Naive B cell (primary cell): ENCODE results near the gene MPC1. TPM values are rescaled to one million over a fixed set of nuclear protein-coding genes. Genes with fewer than 3 reads are reported as not detected.

Experiments used
- ATAC-seq, 2 donors: fragments of 150-1000 bp; cut with Tn5 transposase; 2 replicates each; pipeline ENCODE4 v1.10.0; 2021; ENCODE audit warnings: low read depth in 2 of 2, mild to moderate bottlenecking in 2 of 2, moderate library complexity in 2 of 2
- DNase-seq: peaks from one replicate; pipeline ENCODE4 v3.0.0; 2022
- H3K27ac Mint-ChIP-seq, 6 donors: one replicate each; pipeline ENCODE4 v1.8.0; 2020 to 2022; ENCODE audit warnings: mild to moderate bottlenecking in 6 of 6, mixed read lengths in 6 of 6, moderate library complexity in 5 of 6, inconsistent platforms in 2 of 6
- H3K27me3 Mint-ChIP-seq, 3 donors: one replicate each; pipeline ENCODE4 v1.8.0; 2021 to 2022; ENCODE audit warnings: mixed read lengths in 3 of 3, mild to moderate bottlenecking in 1 of 3
- H3K36me3 Mint-ChIP-seq, 2 donors: one replicate each; pipeline ENCODE4 v1.8.0; 2020 to 2022; ENCODE audit warnings: mixed read lengths in 2 of 2, inconsistent platforms in 1 of 2, mild to moderate bottlenecking in 1 of 2
- H3K4me1 Mint-ChIP-seq, 3 donors: one replicate each; pipeline ENCODE4 v1.8.0; 2020 to 2022; ENCODE audit warnings: mixed read lengths in 3 of 3, inconsistent platforms in 1 of 3, mild to moderate bottlenecking in 1 of 3, moderate library complexity in 1 of 3
- H3K4me3 Mint-ChIP-seq, 8 donors: one replicate each; pipeline ENCODE4 v1.8.0; 2020 to 2022; ENCODE audit warnings: mild to moderate bottlenecking in 8 of 8, mixed read lengths in 8 of 8, moderate library complexity in 8 of 8, inconsistent platforms in 2 of 8
- H3K9me3 Mint-ChIP-seq, 7 donors: one replicate each; pipeline ENCODE4 v1.8.0; 2020 to 2022; ENCODE audit warnings: mixed read lengths in 7 of 7, mild to moderate bottlenecking in 5 of 7, inconsistent platforms in 2 of 7, moderate library complexity in 1 of 7
- polyA plus RNA-seq, 6 donors: library from polyadenylated mRNA; unstranded; fragments of 300-500 nt; fragmentation: Illumina TruSeq; gene quantifications; one replicate each; pipeline ENCODE4 v1.2.3, GENCODE V29; 2021; ENCODE audit warnings: low read depth in 6 of 6

MPC1 gene
- polyA plus RNA-seq, 6 donors from 2014 or later: 30.2 to 61.0 (median 52.6) TPM

GRCh38 chr6:166331503-166332415 is 51.0 kb downstream of the MPC1 start:
- DNase-seq (no peak), ATAC-seq (no peak)
- Mint-ChIP-seq H3K27me3 (no peaks in the 10 kb centered on the region), H3K4me3 (no peak overlapping the region), H3K4me1 (peaks cover 5 to 44% (median 27%) of the 10 kb centered on the region in 3 donors), H3K36me3 (peaks cover 0 to 17% of the 10 kb centered on the region in 2 donors), H3K9me3 (no peaks in the 10 kb centered on the region), H3K27ac (peak overlapping the region in 2 of 6 donors; percentile 18 to 69)

GRCh38 chr6:166330612-166331011 is 52.1 kb downstream of the MPC1 start:
- no peak overlapping the region for H3K27ac Mint-ChIP-seq
- DNase-seq (no peak), ATAC-seq (no peak)
- no peaks in the 10 kb centered on the region for H3K27me3 Mint-ChIP-seq
- no peak overlapping the region for H3K4me3 Mint-ChIP-seq
- peaks cover 5 to 24% of the 10 kb centered on the region in 2 donors for H3K36me3 Mint-ChIP-seq
- H3K4me1 Mint-ChIP-seq: peaks cover 9 to 45% (median 27%) of the 10 kb centered on the region in 3 donors
- H3K9me3 Mint-ChIP-seq: no peaks in the 10 kb centered on the region

- H3K27me3 Mint-ChIP-seq: no peaks in the 10 kb centered on the region
- H3K9me3 Mint-ChIP-seq: no peaks in the 10 kb centered on the region
- peaks cover 4 to 19% (median 12%) of the 10 kb centered on the region in 3 donors for H3K4me1 Mint-ChIP-seq
- peak in 1 of 2 donors; percentile 30 for ATAC-seq
- no peak for DNase-seq
- H3K36me3 Mint-ChIP-seq: peaks cover 12 to 16% of the 10 kb centered on the region in 2 donors
- peak overlapping the region in 2 of 6 donors; percentile 45 to 59 for H3K27ac Mint-ChIP-seq
- H3K4me3 Mint-ChIP-seq: no peak overlapping the region
These were observed 57.2 kb downstream of the MPC1 start for GRCh38 chr6:166325383-166326042.

GRCh38 chr6:166323395-166323794 is 59.3 kb downstream of the MPC1 start:
- DNase-seq: no peak
- H3K36me3 Mint-ChIP-seq: peaks cover 12 to 29% of the 10 kb centered on the region in 2 donors
- no peak overlapping the region for H3K4me3 Mint-ChIP-seq
- H3K4me1 Mint-ChIP-seq: peaks cover 8 to 18% (median 14%) of the 10 kb centered on the region in 3 donors
- H3K9me3 Mint-ChIP-seq: no peaks in the 10 kb centered on the region
- no peak for ATAC-seq
- no peaks in the 10 kb centered on the region for H3K27me3 Mint-ChIP-seq
- H3K27ac Mint-ChIP-seq: peak overlapping the region in 2 of 6 donors; percentile 43 to 45

DNA sequence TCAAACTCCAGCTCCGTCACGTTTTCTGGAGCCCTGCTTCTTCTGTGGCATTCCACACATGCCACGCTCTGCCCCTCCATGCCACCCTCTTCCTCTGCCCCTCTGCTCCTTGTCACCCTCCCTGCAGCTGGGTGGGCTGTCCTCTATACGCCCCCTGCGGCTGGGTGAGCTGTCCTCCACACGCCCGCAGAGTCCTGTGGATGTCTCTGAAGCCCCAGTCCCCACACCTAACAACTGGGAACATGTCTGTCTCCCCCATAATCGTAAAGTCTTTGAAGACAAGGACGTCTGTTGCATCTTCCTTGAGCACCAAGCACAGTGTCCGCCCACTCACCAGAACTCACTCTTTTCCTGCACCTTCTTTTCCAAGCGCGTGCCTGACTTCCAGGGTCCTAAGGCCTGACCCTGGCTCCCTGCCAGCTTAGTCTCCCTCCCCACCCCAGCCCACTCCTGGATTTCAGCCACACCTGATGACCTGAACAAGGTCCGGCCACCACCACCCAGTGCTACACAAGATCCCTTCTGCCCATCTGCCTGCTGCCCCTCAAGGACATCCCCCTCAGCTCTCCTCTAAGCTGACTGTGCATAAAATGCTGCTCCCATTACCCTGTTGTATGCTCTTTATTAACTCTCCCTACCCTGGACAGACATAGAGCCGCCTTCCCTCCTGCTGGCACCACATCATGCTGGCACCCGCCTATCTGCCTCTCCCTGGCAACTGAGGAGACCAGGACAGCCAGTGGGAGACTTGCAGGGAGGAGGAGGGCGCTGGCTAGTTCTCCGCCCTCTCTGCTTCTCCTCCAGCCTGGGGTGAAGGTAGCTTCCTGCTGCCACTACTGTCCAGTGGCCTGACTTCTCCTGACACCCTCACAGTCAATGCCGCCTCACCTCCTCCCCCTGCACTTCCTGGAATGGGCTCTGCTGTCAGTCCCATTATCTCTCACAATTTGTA is 63.8 kb downstream of the MPC1 start:
- Mint-ChIP-seq H3K27ac (peak overlapping the region in 4 of 6 donors; percentile 49 to 83 (median 64)), H3K27me3 (no peaks in the 10 kb centered on the region), H3K4me1 (peaks cover 0 to 14% (median 6%) of the 10 kb centered on the region in 3 donors), H3K9me3 (no peaks in the 10 kb centered on the region), H3K4me3 (peak overlapping the region in 1 of 8 donors; percentile 69), H3K36me3 (peaks cover 0 to 22% of the 10 kb centered on the region in 2 donors)
- no peak for DNase-seq
- no peak for ATAC-seq

DNA sequence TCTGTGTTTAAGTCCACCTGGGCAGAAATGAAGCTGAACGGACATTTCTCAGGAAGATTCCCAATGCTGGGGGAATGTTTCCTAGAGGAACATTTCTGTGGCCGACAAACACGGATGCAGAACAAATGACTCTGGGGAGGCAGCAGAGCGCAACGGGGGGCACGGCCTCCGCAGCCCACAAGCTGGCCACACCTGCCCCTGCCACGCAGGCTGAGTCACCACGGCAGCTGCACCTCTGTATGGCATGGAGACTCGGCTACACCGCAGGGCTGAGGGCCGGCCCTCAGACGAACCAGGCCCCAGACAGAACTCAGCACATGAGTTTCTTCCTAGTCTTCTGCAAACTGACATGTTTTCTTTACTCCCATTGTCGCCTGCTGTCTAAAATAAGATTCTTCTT is 64.5 kb downstream of the MPC1 start:
- H3K9me3 Mint-ChIP-seq: no peaks in the 10 kb centered on the region
- no peak for ATAC-seq
- peak overlapping the region in 1 of 6 donors; percentile 59 for H3K27ac Mint-ChIP-seq
- no peaks in the 10 kb centered on the region for H3K27me3 Mint-ChIP-seq
- H3K36me3 Mint-ChIP-seq: peaks cover 0 to 17% of the 10 kb centered on the region in 2 donors
- H3K4me1 Mint-ChIP-seq: peaks cover 0 to 12% (median 3%) of the 10 kb centered on the region in 3 donors
- no peak for DNase-seq
- H3K4me3 Mint-ChIP-seq: peak overlapping the region in 1 of 8 donors; percentile 69

GRCh38 chr6:166317261-166318212 is 65.2 kb downstream of the MPC1 start:
- H3K4me1 Mint-ChIP-seq: peaks cover 0 to 10% (median 0%) of the 10 kb centered on the region in 3 donors
- ATAC-seq (no peak), DNase-seq (no peak)
- H3K9me3 Mint-ChIP-seq: no peaks in the 10 kb centered on the region
- peak overlapping the region in 2 of 6 donors; percentile 16 to 29 for H3K27ac Mint-ChIP-seq
- H3K27me3 Mint-ChIP-seq: no peaks in the 10 kb centered on the region
- H3K36me3 Mint-ChIP-seq: peaks cover 0 to 13% of the 10 kb centered on the region in 2 donors
- no peak overlapping the region for H3K4me3 Mint-ChIP-seq

DNA sequence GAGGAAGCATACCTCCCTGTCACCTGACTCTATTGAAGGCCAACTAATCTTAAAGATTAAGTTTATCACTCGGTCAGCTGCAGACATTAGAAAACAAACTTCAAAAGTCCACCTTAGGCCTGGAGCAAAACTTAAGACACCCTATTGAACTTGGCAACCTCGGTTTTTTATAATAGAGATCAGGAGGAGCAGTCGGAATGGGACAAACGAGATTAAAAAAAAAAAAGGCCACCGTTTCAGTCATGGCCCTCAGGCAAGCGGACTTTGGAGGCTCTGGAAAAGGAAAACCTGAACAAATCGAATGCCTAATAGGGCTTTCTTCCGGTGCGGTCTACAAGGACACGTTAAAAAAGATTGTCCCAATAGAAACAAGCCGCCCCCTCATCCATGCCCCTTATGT is 67.3 kb downstream of the MPC1 start:
- Mint-ChIP-seq H3K27ac (no peak overlapping the region), H3K36me3 (peaks cover 0 to 13% of the 10 kb centered on the region in 2 donors), H3K27me3 (no peaks in the 10 kb centered on the region), H3K9me3 (no peaks in the 10 kb centered on the region), H3K4me3 (no peak overlapping the region), H3K4me1 (peaks cover 0 to 10% (median 0%) of the 10 kb centered on the region in 3 donors)
- DNase-seq (no peak), ATAC-seq (no peak)

Other genes starting within 250 kb of the MPC1 start
- gene TBXT, start 215.1 kb downstream of the MPC1 start, polyA plus RNA-seq: not detected
- gene PRR18, start 74.5 kb downstream of the MPC1 start, polyA plus RNA-seq: not detected
- 100 to 1,000 TPM in 5 of 6 donors, 10 to 100 TPM in 1; 95.5 to 172 (median 109) TPM for gene SFT2D1, start 40.4 kb downstream of the MPC1 start, polyA plus RNA-seq
- under 1 TPM in 5 of 6 donors, not detected in 1; 0.23 to 0.65 (median 0.52) TPM for gene RAMACL, start 203.7 kb upstream of the MPC1 start, polyA plus RNA-seq
- gene RPS6KA2, start 244.3 kb upstream of the MPC1 start, polyA plus RNA-seq: 1 to 10 TPM; 2.1 to 5.4 (median 4.6) TPM